Activated T-cell treated with anti-CD3 and anti-CD28 coated beads, Interleukin-2, amount 50 U/mL, for 4 hours (primary cell): Measurements from ENCODE around the gene LAMC1. TPM values are rescaled to one million over a fixed set of nuclear protein-coding genes. Genes with fewer than 3 reads are reported as not detected.

ENCODE experiments used
- ATAC-seq, 2 donors: fragments of 200-7000 bp; cut with Tn5 transposase; one replicate each; pipeline ENCODE4 v1.10.0; 2021
- DNase-seq: peaks from one replicate; pipeline ENCODE4 v3.0.0-alpha.2; 2020
- H3K27me3 Mint-ChIP-seq: one replicate; pipeline ENCODE4 v1.8.0; 2021; ENCODE audit warnings: low read depth, mixed read lengths
- H3K36me3 Mint-ChIP-seq: one replicate; pipeline ENCODE4 v1.8.0; 2022; ENCODE audit warnings: mixed read lengths; ENCODE audit not compliant: insufficient read depth
- H3K4me1 Mint-ChIP-seq: one replicate; pipeline ENCODE4 v1.8.0; 2021; ENCODE audit warnings: low read depth, mixed read lengths
- H3K4me3 Mint-ChIP-seq: one replicate; pipeline ENCODE4 v1.8.0; 2021; ENCODE audit warnings: mild to moderate bottlenecking, moderate library complexity, mixed read lengths
- H3K9me3 Mint-ChIP-seq: one replicate; pipeline ENCODE4 v1.8.0; 2021; ENCODE audit warnings: mixed read lengths
- total RNA-seq, 3 donors: library from RNA; stranded (reverse); gene quantifications; one replicate each; pipeline ENCODE4 v1.2.1, GENCODE V29; 2021

LAMC1 gene
- total RNA-seq, 3 donors from 2014 or later: 0.61 to 1.0 (median 0.84) TPM

- H3K36me3 Mint-ChIP-seq: no peaks in the 10 kb centered on the region
- no peak for DNase-seq
- no peaks in the 10 kb centered on the region for H3K4me1 Mint-ChIP-seq
- H3K27me3 Mint-ChIP-seq: peaks cover 26% of the 10 kb centered on the region
- no peak for ATAC-seq
- H3K9me3 Mint-ChIP-seq: peaks cover 4% of the 10 kb centered on the region
- no peak overlapping the region for H3K4me3 Mint-ChIP-seq
Observed at GRCh38 chr1:183002797-183003196, 20.4 kb upstream of the LAMC1 start.

- H3K4me1 Mint-ChIP-seq: no peaks in the 10 kb centered on the region
- ATAC-seq: no peak
- H3K4me3 Mint-ChIP-seq: no peak overlapping the region
Observed at GRCh38 chr1:183003203-183003602, 20.0 kb upstream of the LAMC1 start.

GRCh38 chr1:183004141-183004540 lies 19.1 kb upstream of the LAMC1 start:
- peaks cover 29% of the 10 kb centered on the region for H3K27me3 Mint-ChIP-seq
- H3K9me3 Mint-ChIP-seq: peaks cover 4% of the 10 kb centered on the region
- DNase-seq (no peak), ATAC-seq (no peak)
- no peaks in the 10 kb centered on the region for H3K36me3 Mint-ChIP-seq
- no peaks in the 10 kb centered on the region for H3K4me1 Mint-ChIP-seq
- no peak overlapping the region for H3K4me3 Mint-ChIP-seq

More at GRCh38 chr1:183003203-183003602, 20.0 kb upstream of the LAMC1 start:
- no peaks in the 10 kb centered on the region for H3K36me3 Mint-ChIP-seq
- peaks cover 4% of the 10 kb centered on the region for H3K9me3 Mint-ChIP-seq
- peaks cover 27% of the 10 kb centered on the region for H3K27me3 Mint-ChIP-seq
- no peak for DNase-seq

GRCh38 chr1:183011859-183012258 lies 11.4 kb upstream of the LAMC1 start:
- Mint-ChIP-seq H3K4me3 (no peak overlapping the region), H3K9me3 (peaks cover 14% of the 10 kb centered on the region), H3K27me3 (peaks cover 30% of the 10 kb centered on the region), H3K36me3 (no peaks in the 10 kb centered on the region), H3K4me1 (no peaks in the 10 kb centered on the region)
- DNase-seq (no peak), ATAC-seq (no peak)

- DNase-seq (no peak), ATAC-seq (no peak)
- H3K36me3 Mint-ChIP-seq: no peaks in the 10 kb centered on the region
- no peak overlapping the region for H3K4me3 Mint-ChIP-seq
- H3K9me3 Mint-ChIP-seq: peaks cover 14% of the 10 kb centered on the region
- H3K4me1 Mint-ChIP-seq: no peaks in the 10 kb centered on the region
- peaks cover 26% of the 10 kb centered on the region for H3K27me3 Mint-ChIP-seq
Observed at GRCh38 chr1:183012301-183012994, 10.8 kb upstream of the LAMC1 start.

GRCh38 chr1:183019139-183019740 lies 4.0 kb upstream of the LAMC1 start:
- Mint-ChIP-seq H3K4me1 (peaks cover 13% of the 10 kb centered on the region), H3K4me3 (no peak overlapping the region), H3K27me3 (peaks cover 51% of the 10 kb centered on the region), H3K9me3 (peaks cover 7% of the 10 kb centered on the region), H3K36me3 (no peaks in the 10 kb centered on the region)
- DNase-seq: no peak
- no peak for ATAC-seq

GRCh38 chr1:183019860-183020259 lies 3.4 kb upstream of the LAMC1 start:
- peaks cover 7% of the 10 kb centered on the region for H3K9me3 Mint-ChIP-seq
- H3K4me3 Mint-ChIP-seq: no peak overlapping the region
- H3K36me3 Mint-ChIP-seq: no peaks in the 10 kb centered on the region
- H3K4me1 Mint-ChIP-seq: peaks cover 19% of the 10 kb centered on the region
- DNase-seq: no peak
- peaks cover 56% of the 10 kb centered on the region for H3K27me3 Mint-ChIP-seq
- ATAC-seq: no peak

- ATAC-seq: no peak
- Mint-ChIP-seq H3K9me3 (peaks cover 4% of the 10 kb centered on the region), H3K36me3 (no peaks in the 10 kb centered on the region), H3K4me3 (no peak overlapping the region), H3K4me1 (peaks cover 20% of the 10 kb centered on the region), H3K27me3 (peaks cover 64% of the 10 kb centered on the region)
- DNase-seq: no peak
Observed at GRCh38 chr1:183021405-183022201, 1.6 kb upstream of the LAMC1 start.

- ATAC-seq (peak; percentile 56 to 68), DNase-seq (peak; percentile 7)
- H3K4me3 Mint-ChIP-seq: peak overlapping the region; percentile 75
- H3K9me3 Mint-ChIP-seq: peaks cover 4% of the 10 kb centered on the region
- peaks cover 20% of the 10 kb centered on the region for H3K4me1 Mint-ChIP-seq
- no peaks in the 10 kb centered on the region for H3K36me3 Mint-ChIP-seq
- H3K27me3 Mint-ChIP-seq: peaks cover 69% of the 10 kb centered on the region
Observed at GRCh38 chr1:183022202-183023145, 746 bp upstream of the LAMC1 start.

- H3K4me3 Mint-ChIP-seq: peak overlapping the region; percentile 74
- peaks cover 20% of the 10 kb centered on the region for H3K4me1 Mint-ChIP-seq
- H3K27me3 Mint-ChIP-seq: peaks cover 70% of the 10 kb centered on the region
- H3K9me3 Mint-ChIP-seq: peaks cover 4% of the 10 kb centered on the region
- ATAC-seq (peak; percentile 55 to 66), DNase-seq (peak; percentile 8)
- no peaks in the 10 kb centered on the region for H3K36me3 Mint-ChIP-seq
Observed at GRCh38 chr1:183023601-183024316, 539 bp downstream of the LAMC1 start.

GRCh38 chr1:183024317-183025009 lies 1.2 kb downstream of the LAMC1 start:
- no peaks in the 10 kb centered on the region for H3K36me3 Mint-ChIP-seq
- ATAC-seq (no peak), DNase-seq (no peak)
- H3K9me3 Mint-ChIP-seq: peaks cover 4% of the 10 kb centered on the region
- H3K4me1 Mint-ChIP-seq: peaks cover 20% of the 10 kb centered on the region
- peaks cover 76% of the 10 kb centered on the region for H3K27me3 Mint-ChIP-seq
- H3K4me3 Mint-ChIP-seq: peak overlapping the region; percentile 74

GRCh38 chr1:183025010-183025337 lies 1.8 kb downstream of the LAMC1 start:
- DNase-seq: no peak
- peaks cover 20% of the 10 kb centered on the region for H3K4me1 Mint-ChIP-seq
- ATAC-seq: no peak
- no peaks in the 10 kb centered on the region for H3K36me3 Mint-ChIP-seq
- H3K4me3 Mint-ChIP-seq: peak overlapping the region; percentile 74
- peaks cover 79% of the 10 kb centered on the region for H3K27me3 Mint-ChIP-seq
- H3K9me3 Mint-ChIP-seq: peaks cover 4% of the 10 kb centered on the region
